ENCODE measurements around the gene TNFSF11. TPM values are rescaled to one million over a fixed set of nuclear protein-coding genes. Genes with fewer than 3 reads are reported as not detected.

Gene TNFSF11
- total and polyA plus RNA-seq, 2 experiments from 2014 or later: 9.9 TPM

GRCh38 chr13:42628666-42629065, 54.7 kb downstream of the TNFSF11 start:
- Histone ChIP-seq H3K27me3 (ENCODE audit: insufficient read depth) (no peaks in the 10 kb centered on the region), H3K4me3 (no peak overlapping the region), H3K79me2 (replicated peaks; ENCODE audit: insufficient read depth) (no peaks in the 10 kb centered on the region), H3F3A (replicated peaks; ENCODE audit: low read depth) (no peaks in the 10 kb centered on the region), H3K9me2 (ENCODE audit: insufficient read depth) (peaks cover 18% of the 10 kb centered on the region; the same call in 1 of the 2 replicates), H2AFZ (no peak overlapping the region), H4K20me1 (replicated peaks; ENCODE audit: insufficient read depth) (no peaks in the 10 kb centered on the region), H3K4me2 (no peak overlapping the region), H3K36me3 (ENCODE audit: insufficient read depth) (no peaks in the 10 kb centered on the region), H3K27ac (ENCODE audit: low read depth) (no peak overlapping the region), H3K4me1 (ENCODE audit: insufficient read depth) (no peaks in the 10 kb centered on the region)
- Mint-ChIP-seq H3K4me1 (no peaks in the 10 kb centered on the region), H3K27me3 (ENCODE audit: insufficient read depth, low read depth, poor library complexity) (no peaks in the 10 kb centered on the region), H3K9me3 (no peaks in the 10 kb centered on the region), H3K36me3 (ENCODE audit: low read depth) (no peaks in the 10 kb centered on the region; the same call in 2 of the 3 replicates), H3K4me3 (no peak overlapping the region), H3K27ac (no peak overlapping the region)
- DNase-seq (ENCODE audit: low spot score) (no peak), ATAC-seq (no peak)
- TF ChIP-seq ZNF114 (CRISPR knock-in tag; IDR thresholded peaks at IDR 0.05) (no peak), EZH2phosphoT487 (IDR thresholded peaks at IDR 0.05; ENCODE audit: unreplicated experiment) (no peak)

- H3K27ac ChIP-seq (ENCODE audit: low read depth): no peak overlapping the region
- H3K27me3 Mint-ChIP-seq (ENCODE audit: insufficient read depth, low read depth, poor library complexity): no peaks in the 10 kb centered on the region
- H3F3A ChIP-seq (replicated peaks; ENCODE audit: low read depth): no peaks in the 10 kb centered on the region
- H3K9me3 Mint-ChIP-seq: no peaks in the 10 kb centered on the region
- H4K20me1 ChIP-seq (replicated peaks; ENCODE audit: insufficient read depth): no peaks in the 10 kb centered on the region
- H2AFZ ChIP-seq: no peak overlapping the region
- ATAC-seq: no peak
- H3K4me1 ChIP-seq (ENCODE audit: insufficient read depth): no peaks in the 10 kb centered on the region
- H3K4me3 ChIP-seq: no peak overlapping the region
- no peaks in the 10 kb centered on the region for H3K27me3 ChIP-seq (ENCODE audit: insufficient read depth)
- no peak overlapping the region for H3K4me2 ChIP-seq
- H3K36me3 Mint-ChIP-seq (ENCODE audit: low read depth): no peaks in the 10 kb centered on the region
- H3K4me3 Mint-ChIP-seq: no peak overlapping the region
- peaks cover 14% of the 10 kb centered on the region; the same call in 1 of the 2 replicates for H3K9me2 ChIP-seq (ENCODE audit: insufficient read depth)
- no peak overlapping the region for H3K27ac Mint-ChIP-seq
- no peaks in the 10 kb centered on the region for H3K4me1 Mint-ChIP-seq
- DNase-seq (ENCODE audit: low spot score): no peak
- H3K79me2 ChIP-seq (replicated peaks; ENCODE audit: insufficient read depth): no peaks in the 10 kb centered on the region
- no peaks in the 10 kb centered on the region for H3K36me3 ChIP-seq (ENCODE audit: insufficient read depth)
- TF ChIP-seq ZNF331 (CRISPR knock-in tag; IDR thresholded peaks at IDR 0.05; ENCODE audit: low read depth): no peak
- TF ChIP-seq EZH2 (IDR thresholded peaks at IDR 0.05; ENCODE audit: low read depth, unreplicated experiment): no peak
- TF ChIP-seq NANOG (IDR thresholded peaks at IDR 0.05; ENCODE audit: borderline replicate concordance): no peak
- TF ChIP-seq ZNF114 (CRISPR knock-in tag; IDR thresholded peaks at IDR 0.05): no peak
- no peak for TF ChIP-seq STAT1 (IDR thresholded peaks at IDR 0.05; ENCODE audit: unreplicated experiment)
- TF ChIP-seq JUNB (IDR thresholded peaks at IDR 0.05; ENCODE audit: unreplicated experiment): no peak
- TF ChIP-seq ETS1 (IDR thresholded peaks at IDR 0.05): no peak
- TF ChIP-seq, protein P1, sequence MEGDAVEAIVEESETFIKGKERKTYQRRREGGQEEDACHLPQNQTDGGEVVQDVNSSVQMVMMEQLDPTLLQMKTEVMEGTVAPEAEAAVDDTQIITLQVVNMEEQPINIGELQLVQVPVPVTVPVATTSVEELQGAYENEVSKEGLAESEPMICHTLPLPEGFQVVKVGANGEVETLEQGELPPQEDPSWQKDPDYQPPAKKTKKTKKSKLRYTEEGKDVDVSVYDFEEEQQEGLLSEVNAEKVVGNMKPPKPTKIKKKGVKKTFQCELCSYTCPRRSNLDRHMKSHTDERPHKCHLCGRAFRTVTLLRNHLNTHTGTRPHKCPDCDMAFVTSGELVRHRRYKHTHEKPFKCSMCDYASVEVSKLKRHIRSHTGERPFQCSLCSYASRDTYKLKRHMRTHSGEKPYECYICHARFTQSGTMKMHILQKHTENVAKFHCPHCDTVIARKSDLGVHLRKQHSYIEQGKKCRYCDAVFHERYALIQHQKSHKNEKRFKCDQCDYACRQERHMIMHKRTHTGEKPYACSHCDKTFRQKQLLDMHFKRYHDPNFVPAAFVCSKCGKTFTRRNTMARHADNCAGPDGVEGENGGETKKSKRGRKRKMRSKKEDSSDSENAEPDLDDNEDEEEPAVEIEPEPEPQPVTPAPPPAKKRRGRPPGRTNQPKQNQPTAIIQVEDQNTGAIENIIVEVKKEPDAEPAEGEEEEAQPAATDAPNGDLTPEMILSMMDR (conservative IDR thresholded peaks at IDR 0.05; ENCODE audit: low read depth in 2 of 2): no peak
- TF ChIP-seq, protein P2, sequence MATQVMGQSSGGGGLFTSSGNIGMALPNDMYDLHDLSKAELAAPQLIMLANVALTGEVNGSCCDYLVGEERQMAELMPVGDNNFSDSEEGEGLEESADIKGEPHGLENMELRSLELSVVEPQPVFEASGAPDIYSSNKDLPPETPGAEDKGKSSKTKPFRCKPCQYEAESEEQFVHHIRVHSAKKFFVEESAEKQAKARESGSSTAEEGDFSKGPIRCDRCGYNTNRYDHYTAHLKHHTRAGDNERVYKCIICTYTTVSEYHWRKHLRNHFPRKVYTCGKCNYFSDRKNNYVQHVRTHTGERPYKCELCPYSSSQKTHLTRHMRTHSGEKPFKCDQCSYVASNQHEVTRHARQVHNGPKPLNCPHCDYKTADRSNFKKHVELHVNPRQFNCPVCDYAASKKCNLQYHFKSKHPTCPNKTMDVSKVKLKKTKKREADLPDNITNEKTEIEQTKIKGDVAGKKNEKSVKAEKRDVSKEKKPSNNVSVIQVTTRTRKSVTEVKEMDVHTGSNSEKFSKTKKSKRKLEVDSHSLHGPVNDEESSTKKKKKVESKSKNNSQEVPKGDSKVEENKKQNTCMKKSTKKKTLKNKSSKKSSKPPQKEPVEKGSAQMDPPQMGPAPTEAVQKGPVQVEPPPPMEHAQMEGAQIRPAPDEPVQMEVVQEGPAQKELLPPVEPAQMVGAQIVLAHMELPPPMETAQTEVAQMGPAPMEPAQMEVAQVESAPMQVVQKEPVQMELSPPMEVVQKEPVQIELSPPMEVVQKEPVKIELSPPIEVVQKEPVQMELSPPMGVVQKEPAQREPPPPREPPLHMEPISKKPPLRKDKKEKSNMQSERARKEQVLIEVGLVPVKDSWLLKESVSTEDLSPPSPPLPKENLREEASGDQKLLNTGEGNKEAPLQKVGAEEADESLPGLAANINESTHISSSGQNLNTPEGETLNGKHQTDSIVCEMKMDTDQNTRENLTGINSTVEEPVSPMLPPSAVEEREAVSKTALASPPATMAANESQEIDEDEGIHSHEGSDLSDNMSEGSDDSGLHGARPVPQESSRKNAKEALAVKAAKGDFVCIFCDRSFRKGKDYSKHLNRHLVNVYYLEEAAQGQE (IDR thresholded peaks at IDR 0.05; ENCODE audit: unreplicated experiment): no peak
- TF ChIP-seq POLR2AphosphoS5 (IDR thresholded peaks at IDR 0.05; ENCODE audit: low read depth): no peak
Measured at GRCh38 chr13:42631181-42631580, 57.2 kb downstream of the TNFSF11 start.
